Parathyroid adenoma (tissue), 2 donors: ENCODE results near the gene ZNF865.

ENCODE experiments used
- H2AFZ ChIP-seq: fragments of 300-600 bp; sonication (generic); one replicate; pipeline ENCODE4 v1.7.0; 2017; ENCODE audit warnings: antibody characterized with exemption, mild to moderate bottlenecking
- H3K27ac ChIP-seq: fragments of 300-600 bp; sonication (generic); one replicate; pipeline ENCODE4 v1.7.0; 2017
- H3K27me3 ChIP-seq: fragments of 300-600 bp; sonication (generic); one replicate; pipeline ENCODE4 v1.7.0; 2017; ENCODE audit warnings: low read length; ENCODE audit not compliant: control insufficient read depth, insufficient read depth
- H3K36me3 ChIP-seq: fragments of 300-600 bp; sonication (generic); one replicate; pipeline ENCODE4 v1.7.0; 2017; ENCODE audit warnings: low read length; ENCODE audit not compliant: control insufficient read depth, insufficient read depth
- H3K4me1 ChIP-seq: fragments of 300-600 bp; sonication (generic); one replicate; pipeline ENCODE4 v1.7.0; 2017; ENCODE audit warnings: control low read depth
- H3K4me2 ChIP-seq: fragments of 300-600 bp; sonication (generic); one replicate; pipeline ENCODE4 v1.7.0; 2017; ENCODE audit warnings: low read length
- H3K4me3 ChIP-seq: fragments of 300-600 bp; sonication (generic); one replicate; pipeline ENCODE4 v1.7.0; 2017; ENCODE audit warnings: low read depth, low read length
- H3K79me2 ChIP-seq: fragments of 300-600 bp; sonication (generic); one replicate; pipeline ENCODE4 v1.7.0; 2017; ENCODE audit warnings: control low read depth
- H3K9ac ChIP-seq: fragments of 300-600 bp; sonication (generic); one replicate; pipeline ENCODE4 v1.7.0; 2017; ENCODE audit warnings: mild to moderate bottlenecking
- H3K9me3 ChIP-seq: fragments of 300-600 bp; sonication (generic); one replicate; pipeline ENCODE4 v1.7.0; 2017; ENCODE audit warnings: low read length; ENCODE audit not compliant: control insufficient read depth
- TF ChIP-seq, protein P1 (sequence below): fragments of 300-600 bp; sonication (generic); IDR thresholded peaks from one replicate; pipeline ENCODE4 v1.7.0; 2017; ENCODE audit warnings: antibody characterized with exemption, mild to moderate bottlenecking
- donor health status: primary hyperparathyroidism.

The ZNF865 gene

DNA sequence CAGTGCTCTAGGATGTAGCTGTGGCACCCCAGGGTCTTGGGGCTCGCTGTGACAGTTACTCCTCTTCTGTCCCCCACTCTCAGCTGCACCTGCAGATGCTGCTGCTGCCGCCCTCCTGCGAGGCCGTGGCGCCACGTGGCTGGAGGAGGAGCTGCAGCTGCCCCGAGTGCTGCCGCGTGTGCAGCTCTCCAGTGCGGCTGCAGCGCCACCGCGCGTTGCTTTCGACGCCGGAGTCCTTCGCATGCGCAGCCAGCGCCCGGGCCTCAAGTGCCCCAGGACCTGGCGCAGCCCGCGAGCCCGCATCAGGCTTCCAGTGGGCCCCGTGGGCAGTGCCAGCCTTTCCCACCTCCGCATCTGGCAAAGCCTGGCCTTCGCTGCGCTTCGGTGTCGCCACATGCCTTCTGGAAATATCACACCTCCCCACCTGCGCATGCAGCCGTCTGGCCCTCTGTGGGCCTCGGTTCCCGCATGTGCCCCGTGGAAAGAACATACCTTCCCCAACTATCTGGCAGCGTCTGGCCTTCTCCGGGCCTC is 34.7 kb downstream of the ZNF865 start:
- Histone ChIP-seq H3K4me1 (peaks cover 42% of the 10 kb centered on the region), H3K4me2 (peak overlapping the region; percentile 79), H3K79me2 (peaks cover 29% of the 10 kb centered on the region), H3K9ac (peak overlapping the region; percentile 57), H3K9me3 (no peaks in the 10 kb centered on the region), H3K36me3 (no peaks in the 10 kb centered on the region), H3K27ac (peak overlapping the region; percentile 99), H3K27me3 (no peaks in the 10 kb centered on the region), H3K4me3 (peak overlapping the region; percentile 75), H2AFZ (peak overlapping the region; percentile 88)
- TF ChIP-seq, protein P1, sequence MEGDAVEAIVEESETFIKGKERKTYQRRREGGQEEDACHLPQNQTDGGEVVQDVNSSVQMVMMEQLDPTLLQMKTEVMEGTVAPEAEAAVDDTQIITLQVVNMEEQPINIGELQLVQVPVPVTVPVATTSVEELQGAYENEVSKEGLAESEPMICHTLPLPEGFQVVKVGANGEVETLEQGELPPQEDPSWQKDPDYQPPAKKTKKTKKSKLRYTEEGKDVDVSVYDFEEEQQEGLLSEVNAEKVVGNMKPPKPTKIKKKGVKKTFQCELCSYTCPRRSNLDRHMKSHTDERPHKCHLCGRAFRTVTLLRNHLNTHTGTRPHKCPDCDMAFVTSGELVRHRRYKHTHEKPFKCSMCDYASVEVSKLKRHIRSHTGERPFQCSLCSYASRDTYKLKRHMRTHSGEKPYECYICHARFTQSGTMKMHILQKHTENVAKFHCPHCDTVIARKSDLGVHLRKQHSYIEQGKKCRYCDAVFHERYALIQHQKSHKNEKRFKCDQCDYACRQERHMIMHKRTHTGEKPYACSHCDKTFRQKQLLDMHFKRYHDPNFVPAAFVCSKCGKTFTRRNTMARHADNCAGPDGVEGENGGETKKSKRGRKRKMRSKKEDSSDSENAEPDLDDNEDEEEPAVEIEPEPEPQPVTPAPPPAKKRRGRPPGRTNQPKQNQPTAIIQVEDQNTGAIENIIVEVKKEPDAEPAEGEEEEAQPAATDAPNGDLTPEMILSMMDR: peak; percentile 75

DNA sequence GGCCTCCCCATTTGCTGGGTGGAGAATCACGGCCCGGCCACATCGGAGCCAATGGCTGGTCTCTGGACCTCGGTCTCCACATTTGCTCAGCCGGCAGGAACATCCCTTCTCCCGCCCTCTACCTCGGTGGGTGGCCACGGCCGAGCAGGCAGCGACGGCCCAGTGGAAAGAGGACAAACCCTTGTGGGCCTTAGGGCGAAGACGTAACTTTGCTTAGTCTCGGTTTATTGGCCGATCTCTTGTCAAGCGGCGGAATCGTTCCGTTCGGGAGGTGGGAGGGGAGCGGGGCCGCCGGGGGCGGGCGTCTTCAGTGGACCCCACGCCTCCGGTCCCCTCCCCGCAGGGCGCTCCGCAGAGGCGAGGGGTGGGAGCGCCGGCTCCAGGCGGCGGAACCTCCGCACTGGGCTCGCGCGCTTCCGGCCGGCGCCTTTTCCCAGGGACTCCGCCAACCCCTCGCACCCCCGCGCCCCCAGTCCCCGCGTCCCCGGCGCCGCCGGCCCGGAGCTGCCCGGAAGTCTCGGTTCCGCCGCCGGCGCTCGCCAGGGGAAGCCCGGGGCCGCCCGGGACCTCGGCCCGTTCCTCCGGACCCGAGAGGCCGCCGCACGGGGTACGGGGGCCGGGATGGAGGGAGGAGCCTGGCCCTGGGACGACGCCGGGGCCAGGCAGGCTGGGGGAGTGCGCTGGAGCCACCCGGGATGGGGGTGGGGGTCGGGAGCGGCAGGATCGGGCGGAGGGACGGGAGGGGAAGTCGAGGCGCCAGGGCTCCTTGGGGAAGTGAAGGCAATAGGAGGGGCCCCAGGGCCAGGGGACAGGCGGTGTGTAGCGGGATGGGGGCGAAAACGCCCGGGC is 35.4 kb downstream of the ZNF865 start, which contains the start of gene ZNF580:
Gene ZNF580, plus strand, starts transcription at position 426 of the 849 bp plus-strand sequence. CDS start 1,507 bp downstream, outside the sequence.
- Histone ChIP-seq H3K4me2 (peak within 1 kb of the TSS; percentile 79), H3K27me3 (no peaks in the 10 kb centered on the region), H3K27ac (peak within 1 kb of the TSS; percentile 99), H3K9me3 (no peaks in the 10 kb centered on the region), H2AFZ (peak within 1 kb of the TSS; percentile 88), H3K36me3 (no peaks in the 10 kb centered on the region), H3K79me2 (peaks cover 24% of the 10 kb centered on the region), H3K9ac (peak within 1 kb of the TSS; percentile 63), H3K4me1 (peaks cover 42% of the 10 kb centered on the region), H3K4me3 (peak within 1 kb of the TSS; percentile 75)
- TF ChIP-seq, protein P1: no peak

DNA sequence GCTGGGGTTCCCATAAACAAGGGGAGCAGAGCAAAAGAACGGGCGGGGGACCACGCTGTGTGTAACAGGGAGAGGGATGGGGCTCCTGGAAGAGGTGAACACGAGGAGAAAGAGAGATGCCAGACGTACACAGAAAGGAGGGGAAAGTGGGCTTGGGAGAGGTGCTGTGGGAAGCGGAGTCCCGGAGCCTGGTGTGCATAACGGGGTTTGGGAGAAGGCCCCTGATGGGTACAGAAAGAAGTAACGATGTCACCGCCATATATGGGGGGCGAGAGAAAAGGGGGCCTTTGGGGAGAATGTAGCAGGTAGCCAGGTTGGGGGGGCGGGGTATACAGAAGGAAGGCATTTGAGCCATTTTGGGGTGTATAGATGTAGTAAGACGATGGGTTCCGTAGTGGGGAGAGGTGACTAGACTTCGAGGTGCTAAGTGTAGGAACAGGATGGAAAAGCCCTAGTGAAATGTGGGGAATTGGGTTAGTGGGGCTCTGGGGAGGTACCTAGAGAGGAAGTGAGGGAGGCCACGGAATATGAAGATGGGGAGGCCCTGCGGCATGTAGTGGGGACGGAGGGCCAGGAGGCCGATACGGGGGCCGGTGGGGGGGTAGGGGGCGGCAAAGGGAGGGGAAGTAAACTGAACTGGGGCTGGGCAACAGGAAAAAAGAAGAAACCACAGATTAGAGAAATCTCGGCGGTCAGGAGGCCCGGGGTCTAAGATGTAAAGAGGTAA is 36.1 kb downstream of the ZNF865 start:
- peaks cover 34% of the 10 kb centered on the region for H3K4me1 ChIP-seq
- peak overlapping the region; percentile 88 for H2AFZ ChIP-seq
- peak overlapping the region; percentile 79 for H3K4me2 ChIP-seq
- no peaks in the 10 kb centered on the region for H3K36me3 ChIP-seq
- H3K79me2 ChIP-seq: peaks cover 16% of the 10 kb centered on the region
- H3K9ac ChIP-seq: peak overlapping the region; percentile 63
- peak overlapping the region; percentile 75 for H3K4me3 ChIP-seq
- TF ChIP-seq, protein P1: no peak
- H3K27me3 ChIP-seq: no peaks in the 10 kb centered on the region
- H3K27ac ChIP-seq: peak overlapping the region; percentile 99
- H3K9me3 ChIP-seq: no peaks in the 10 kb centered on the region

DNA sequence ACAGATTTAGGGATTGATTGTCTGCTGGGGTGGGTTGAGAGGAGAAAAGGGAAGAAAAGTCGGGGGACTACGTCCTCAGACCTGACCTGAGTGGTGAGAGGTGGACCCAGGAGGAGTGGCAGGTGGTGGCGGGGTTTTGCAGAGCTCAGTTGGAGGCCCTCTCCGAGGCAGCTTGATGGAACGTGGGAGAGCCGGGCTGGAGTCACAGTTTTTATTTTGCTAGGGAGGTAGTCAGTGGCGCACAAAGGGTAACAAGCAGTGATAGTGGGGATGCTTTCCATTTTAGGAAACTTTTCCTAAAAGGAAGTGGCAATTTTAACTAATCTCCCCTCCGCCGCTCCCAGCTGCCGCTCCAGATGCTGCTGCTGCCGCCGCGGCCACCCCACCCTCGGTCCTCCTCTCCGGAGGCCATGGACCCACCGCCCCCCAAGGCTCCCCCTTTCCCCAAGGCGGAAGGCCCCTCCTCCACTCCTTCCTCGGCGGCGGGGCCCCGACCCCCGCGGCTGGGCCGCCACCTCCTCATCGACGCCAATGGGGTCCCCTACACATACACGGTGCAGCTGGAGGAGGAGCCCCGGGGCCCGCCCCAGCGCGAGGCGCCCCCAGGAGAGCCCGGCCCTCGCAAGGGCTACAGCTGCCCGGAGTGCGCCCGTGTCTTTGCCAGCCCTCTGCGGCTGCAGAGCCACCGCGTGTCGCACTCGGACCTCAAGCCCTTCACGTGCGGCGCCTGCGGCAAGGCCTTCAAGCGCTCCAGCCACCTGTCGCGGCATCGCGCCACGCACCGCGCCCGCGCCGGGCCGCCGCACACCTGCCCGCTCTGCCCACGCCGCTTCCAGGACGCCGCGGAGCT is 36.9 kb downstream of the ZNF865 start:
- Histone ChIP-seq H3K9ac (peak overlapping the region; percentile 46), H3K4me2 (peak overlapping the region; percentile 79), H3K36me3 (no peaks in the 10 kb centered on the region), H3K27ac (peak overlapping the region; percentile 99), H3K27me3 (no peaks in the 10 kb centered on the region), H3K4me3 (peak overlapping the region; percentile 75), H3K79me2 (peaks cover 10% of the 10 kb centered on the region), H3K9me3 (no peaks in the 10 kb centered on the region), H2AFZ (peak overlapping the region; percentile 58), H3K4me1 (peaks cover 34% of the 10 kb centered on the region)
- TF ChIP-seq, protein P1: no peak
